H1 (cell line): ENCODE results near the gene PSPH. TPM values are rescaled to one million over a fixed set of nuclear protein-coding genes. Genes with fewer than 3 reads are reported as not detected.

Experiments
- CBX5 ChIP-seq: fragments of 300-800, 300-1000 bp; sonication (generic); IDR thresholded peaks from 2 replicates; pipeline ENCODE4 v1.7.1; 2016; ENCODE audit warnings: antibody characterized with exemption, low read length, low read depth
- CBX8 ChIP-seq: fragments of 300-800, 300-1000 bp; sonication (generic); IDR thresholded peaks from 2 replicates; pipeline ENCODE4 v1.7.1; 2016; ENCODE audit warnings: low read depth, low read length, borderline replicate concordance
- CHD1 ChIP-seq: IDR thresholded peaks from 2 replicates; pipeline ENCODE4 v1.6.1; 2012; ENCODE audit warnings: low read depth, low read length, improper control_type of control experiment
- CHD7 ChIP-seq: fragments of 300-600 bp; sonication (generic); IDR thresholded peaks from 2 replicates; pipeline ENCODE4 v1.7.1; 2012; ENCODE audit warnings: low read length, moderate library complexity, mild to moderate bottlenecking, inconsistent platforms; ENCODE audit not compliant: insufficient replicate concordance
- FOSL1 ChIP-seq: IDR thresholded peaks from 2 replicates; pipeline ENCODE4 v1.6.1; 2011; ENCODE audit warnings: mild to moderate bottlenecking, low read depth, low read length, moderate library complexity; ENCODE audit not compliant: insufficient read depth
- POLR2AphosphoS5 ChIP-seq: IDR thresholded peaks from 2 replicates; pipeline ENCODE4 v1.6.1; 2011; ENCODE audit warnings: low read depth, low read length
- SP1 ChIP-seq: IDR thresholded peaks from 2 replicates; pipeline ENCODE4 v1.6.1; 2011; ENCODE audit warnings: low read depth, low read length
- SRF ChIP-seq: IDR thresholded peaks from 2 replicates; pipeline ENCODE4 v1.6.1; 2011; ENCODE audit warnings: mild to moderate bottlenecking, low read depth, low read length, moderate library complexity
- YY1 ChIP-seq: IDR thresholded peaks from 2 replicates; pipeline ENCODE4 v1.6.1; 2011; ENCODE audit warnings: low read depth, mild to moderate bottlenecking, low read length
- polyA plus RNA-seq, 7 experiments: library from polyadenylated mRNA; depleted of rRNA in 3 of 7; stranded (reverse) in 5 of 7; unstranded in 2 of 7; fragments of >200 nt in 5 of 7; fragments of 200-250 nt in 2 of 7; gene quantifications; 1 replicate in 5 of 7; 2 replicates in 1 of 7; 4 replicates in 1 of 7; pipeline versions ENCODE4 v1.2.1 to v1.2.3, GENCODE V29; 2011 to 2013; ENCODE audit warnings: missing spikeins in 2 of 7, mixed read lengths in 2 of 7
- total RNA-seq: library from RNA; stranded (reverse); fragmentation: NEBNext Ultra II Directional; extraction: Animal tissue kit (Norgen Biotek cat#: 25700); gene quantifications from 2 replicates; pipeline ENCODE4 v1.2.1, GENCODE V29; 2021
- TF ChIP-seq, protein P1 (sequence below): IDR thresholded peaks from 2 replicates; pipeline ENCODE4 v1.6.1; 2011; ENCODE audit warnings: low read depth, mild to moderate bottlenecking, low read length; ENCODE audit not compliant: insufficient read depth

Gene PSPH
- total and polyA plus RNA-seq, 2 of the 8 experiments (the other 6 are each of a cell fraction or from before 2014, with no cell fraction given): 31.0 to 64.8 TPM

GRCh38 chr7:55980266-55980665 lies 71.0 kb downstream of the PSPH start (continued):
- TF ChIP-seq CHD7 (no peak), SRF (no peak), FOSL1 (no peak), CHD1 (no peak), POLR2AphosphoS5 (no peak), CBX8 (no peak), YY1 (no peak), CBX5 (no peak), SP1 (no peak)
- TF ChIP-seq, protein P1, sequence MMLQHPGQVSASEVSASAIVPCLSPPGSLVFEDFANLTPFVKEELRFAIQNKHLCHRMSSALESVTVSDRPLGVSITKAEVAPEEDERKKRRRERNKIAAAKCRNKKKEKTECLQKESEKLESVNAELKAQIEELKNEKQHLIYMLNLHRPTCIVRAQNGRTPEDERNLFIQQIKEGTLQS: no peak
